HG02610 (cell line): ENCODE data around the gene RAB34.
"Not testable (repeated sequence)": the region's sequence is repeated elsewhere in the genome, so short reads cannot be mapped to it uniquely, and the experiment has no call there.

Experiments
- ATAC-seq: cut with Tn5 transposase; IDR thresholded peaks from one replicate; pipeline ENCODE4 v1.9.1; 2021; ENCODE audit warnings: mild to moderate bottlenecking, moderate library complexity; ENCODE audit not compliant: unreplicated experiment

RAB34 gene

DNA sequence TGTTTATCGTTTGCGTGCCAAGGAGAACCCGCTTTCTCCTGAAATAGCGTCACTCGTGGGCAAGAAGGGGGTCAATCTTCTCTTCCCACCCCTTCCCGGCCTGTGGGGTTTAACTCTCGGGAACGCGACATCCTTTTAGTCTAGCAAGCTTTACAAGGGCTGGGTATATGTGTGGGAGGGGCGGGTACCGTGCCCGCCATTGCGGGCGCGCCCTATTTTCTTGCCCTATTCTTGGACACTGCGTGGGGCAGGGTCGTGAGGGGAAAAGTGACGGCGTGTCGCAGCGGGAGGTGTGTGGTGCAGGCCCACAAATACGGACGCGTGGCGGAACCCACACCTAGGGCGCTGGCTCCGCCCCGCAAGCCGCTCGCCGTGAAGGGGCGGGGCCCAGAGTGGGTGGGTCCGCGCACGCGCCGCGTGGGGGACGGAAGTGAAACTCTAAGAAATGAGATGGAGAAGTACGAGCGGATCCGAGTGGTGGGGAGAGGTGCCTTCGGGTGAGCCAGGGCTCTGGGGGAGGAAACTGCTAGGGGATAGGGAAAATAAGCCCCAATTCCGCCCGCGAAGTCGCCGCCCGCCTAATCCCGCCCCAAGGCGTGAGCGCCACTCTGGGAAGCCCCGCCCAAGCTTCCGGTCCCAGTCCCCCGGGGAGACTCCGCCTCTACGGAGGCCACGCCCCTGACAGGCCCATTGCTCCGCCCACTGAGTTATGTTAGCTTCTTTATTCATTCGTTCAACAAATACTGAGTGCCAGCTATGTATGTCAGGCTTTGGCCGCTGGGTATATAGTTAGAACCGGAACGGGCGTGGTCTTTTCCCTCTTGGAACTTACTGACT, 10.9 kb upstream of the RAB34 start, which contains the start of gene NEK8:
TSS of gene NEK8 (plus strand) at position 425 of the 837 bp plus-strand sequence. CDS start at position 451, 26 bp downstream.
- ATAC-seq = peak; percentile 25

DNA sequence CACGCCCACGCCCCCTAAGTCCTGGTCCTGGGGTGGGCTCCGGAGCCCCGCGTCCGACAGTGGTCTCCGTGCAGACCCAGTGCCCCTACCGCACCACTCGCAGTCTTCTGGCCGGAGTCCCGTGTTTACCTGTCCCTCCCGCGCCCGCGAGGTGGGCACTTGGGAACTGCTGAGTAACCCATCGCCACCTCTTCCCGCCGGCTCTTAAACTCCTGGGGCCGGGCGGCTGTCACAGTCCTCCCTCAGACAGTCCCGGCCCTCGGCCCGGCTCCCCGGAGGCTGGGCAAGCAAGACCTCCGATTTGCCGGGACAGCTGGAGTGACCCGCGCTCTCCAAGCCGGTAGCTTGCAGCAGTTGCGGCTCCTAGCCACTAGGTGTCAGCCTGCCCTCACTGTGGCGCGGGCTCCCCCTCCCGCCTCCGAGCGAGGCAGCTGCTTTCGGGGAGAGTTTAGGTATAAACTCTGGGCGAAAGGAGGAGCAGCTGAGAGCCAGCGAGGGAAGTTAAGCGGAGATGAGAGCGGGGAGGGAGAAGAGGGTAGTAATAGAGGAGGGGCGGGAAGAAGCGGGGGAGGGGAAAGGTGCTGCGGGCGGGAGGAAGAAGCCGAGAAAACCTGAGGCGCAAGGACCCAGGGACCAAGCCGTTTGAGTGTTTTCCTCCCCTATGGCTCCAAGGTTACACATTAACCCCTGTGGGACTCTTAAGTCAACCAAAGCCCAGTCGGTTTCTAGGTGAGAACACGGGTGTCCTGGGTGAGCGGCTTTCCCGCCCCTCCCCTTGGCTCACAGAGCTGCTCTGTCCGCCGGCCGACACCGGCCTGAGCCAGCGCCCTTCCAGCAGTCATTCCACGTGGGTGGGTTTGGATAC, 9.2 kb upstream of the RAB34 start:
- ATAC-seq = peak; percentile 29

DNA sequence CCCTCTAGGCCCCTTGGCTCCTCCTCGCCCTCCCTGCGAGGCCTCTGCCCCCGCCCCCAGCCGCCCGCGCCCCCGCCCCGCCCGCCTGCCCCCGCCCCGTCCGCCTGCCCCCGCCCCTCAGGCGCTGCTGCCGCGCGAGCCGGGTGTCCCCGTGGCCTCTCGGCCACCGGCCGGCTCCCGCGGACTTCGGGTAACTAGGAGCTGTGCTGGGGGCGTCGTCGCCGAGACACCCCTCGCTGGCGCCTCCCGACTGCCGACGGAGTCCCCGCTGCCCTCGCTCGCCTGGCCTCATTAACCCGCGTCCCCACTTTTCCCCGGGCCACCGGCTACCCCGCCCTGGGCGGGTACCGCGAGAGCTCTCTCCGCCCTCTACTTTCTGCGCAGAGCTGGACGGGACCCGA, 8.6 kb upstream of the RAB34 start, which contains the start of gene TLCD1:
TSS of gene TLCD1 (minus strand) at position 8 of the 401 bp plus-strand sequence. CDS start 136 bp downstream, outside the sequence.
- ATAC-seq = no peak

DNA sequence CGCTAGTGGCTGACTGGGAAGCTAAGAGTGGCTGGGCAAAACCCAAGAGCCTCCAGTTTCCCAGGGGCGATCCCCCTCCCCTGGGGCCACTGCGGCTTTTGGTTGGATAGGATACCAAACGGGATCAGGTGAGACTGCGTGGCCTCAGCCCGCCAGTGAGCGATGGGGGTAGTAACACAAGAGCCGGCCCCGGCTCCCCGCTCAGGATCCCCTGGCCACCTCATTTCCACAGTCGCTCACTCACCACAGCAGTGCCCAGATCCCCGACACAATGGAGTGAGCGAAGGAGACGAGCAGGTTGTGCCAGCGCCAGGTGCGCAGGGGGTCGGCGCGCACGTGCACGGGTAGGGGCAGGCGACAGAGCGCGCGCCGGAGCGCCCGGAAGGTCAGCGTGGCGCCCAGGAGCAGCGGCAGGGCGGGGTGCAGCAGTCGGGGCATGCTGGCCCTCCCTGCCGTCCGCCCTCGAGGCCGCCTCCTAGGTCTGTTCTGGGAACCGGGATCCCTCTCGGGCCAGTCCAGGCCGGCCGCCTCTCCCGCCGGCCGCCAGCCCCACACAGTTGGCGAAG, 8.1 kb upstream of the RAB34 start:
- ATAC-seq = no peak

DNA sequence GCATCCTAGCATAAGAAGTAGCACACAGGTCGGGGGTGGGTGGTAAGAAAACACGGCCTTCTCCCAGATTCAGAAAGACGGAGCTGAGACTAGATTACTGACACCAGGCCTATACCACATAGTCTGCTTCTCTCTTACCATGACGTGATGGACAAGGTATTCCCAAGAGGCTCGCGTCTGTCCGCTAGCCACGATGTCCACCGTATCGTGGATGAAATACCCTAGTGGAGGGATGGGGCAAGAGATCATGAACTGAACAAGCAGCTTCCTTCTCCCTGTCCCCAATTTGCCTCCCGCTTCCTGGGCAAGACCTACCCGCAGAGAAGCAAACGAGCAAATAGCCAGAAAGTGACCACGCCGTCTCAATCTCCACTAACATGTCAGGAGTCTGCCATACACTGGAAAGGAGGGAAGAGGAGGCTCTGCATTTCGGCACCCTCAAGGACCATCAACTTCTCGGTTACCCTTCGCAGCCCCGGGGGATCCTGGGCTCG, 7.5 kb upstream of the RAB34 start:
- no peak for ATAC-seq

DNA sequence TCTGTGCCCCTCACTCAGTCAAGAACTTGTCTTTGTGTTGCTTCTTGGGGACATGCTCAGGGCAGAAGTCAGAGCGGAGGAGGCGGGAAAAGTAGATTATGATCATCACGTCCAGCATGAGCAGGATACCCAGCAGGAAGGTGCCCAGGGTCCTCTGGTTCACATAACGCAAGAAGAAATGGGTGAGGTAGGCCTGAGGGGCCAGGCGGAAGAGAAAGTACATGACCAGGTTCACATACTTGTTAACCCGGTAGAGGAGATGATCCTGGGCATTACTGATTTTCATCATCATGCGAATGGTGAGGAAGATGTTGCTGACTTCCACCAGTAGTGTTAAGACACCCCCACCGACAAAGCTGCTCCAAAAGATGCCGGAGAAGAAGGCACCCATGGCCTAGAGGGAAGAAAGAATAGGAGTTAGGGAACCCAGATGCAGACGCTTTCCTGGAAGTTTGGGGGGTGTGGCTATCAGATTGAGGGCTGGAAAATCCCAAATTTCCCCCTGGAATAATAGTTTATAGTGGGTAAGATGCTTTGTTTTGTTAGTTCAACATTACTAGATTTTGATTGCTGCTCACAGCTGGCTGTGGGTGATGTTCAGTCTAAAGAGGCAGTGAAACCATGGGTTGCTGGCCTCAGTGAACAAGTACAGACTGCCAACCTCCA, 7.0 kb upstream of the RAB34 start:
- no peak for ATAC-seq

- not testable (repeated sequence) for ATAC-seq
Observed at GRCh38 chr17:28723836-28724499, 6.3 kb upstream of the RAB34 start.

DNA sequence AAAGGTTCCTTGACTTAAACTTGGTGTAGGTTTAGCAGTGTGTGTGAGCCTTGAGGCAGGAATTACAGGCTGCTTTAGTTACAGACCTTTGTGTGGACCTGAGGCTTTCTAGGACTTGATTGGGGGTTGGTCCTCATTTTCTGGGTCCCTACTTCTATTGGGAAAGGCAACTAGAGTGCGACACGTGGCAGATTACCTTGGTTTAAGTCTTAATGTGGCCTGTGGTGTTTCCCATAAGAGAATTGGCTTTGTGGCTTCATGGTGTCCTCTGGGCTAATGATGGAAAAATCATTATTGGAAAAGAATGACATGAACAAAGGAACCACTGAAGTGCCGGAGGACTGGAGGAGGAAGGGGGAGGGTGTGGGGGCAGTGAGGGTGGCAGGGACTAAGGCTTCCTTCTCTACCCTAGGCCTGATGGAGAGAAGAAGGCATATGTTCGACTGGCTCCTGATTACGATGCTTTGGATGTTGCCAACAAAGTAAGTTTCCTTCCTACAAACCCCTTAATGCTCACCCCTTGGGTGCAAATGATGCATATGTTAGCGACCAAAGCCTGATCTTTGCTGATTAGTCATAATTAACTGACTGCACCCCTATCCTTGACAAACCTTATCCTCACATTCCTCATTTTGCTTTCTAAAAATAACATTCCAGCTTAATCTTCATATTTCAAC, 5.6 kb upstream of the RAB34 start:
- ATAC-seq = no peak

DNA sequence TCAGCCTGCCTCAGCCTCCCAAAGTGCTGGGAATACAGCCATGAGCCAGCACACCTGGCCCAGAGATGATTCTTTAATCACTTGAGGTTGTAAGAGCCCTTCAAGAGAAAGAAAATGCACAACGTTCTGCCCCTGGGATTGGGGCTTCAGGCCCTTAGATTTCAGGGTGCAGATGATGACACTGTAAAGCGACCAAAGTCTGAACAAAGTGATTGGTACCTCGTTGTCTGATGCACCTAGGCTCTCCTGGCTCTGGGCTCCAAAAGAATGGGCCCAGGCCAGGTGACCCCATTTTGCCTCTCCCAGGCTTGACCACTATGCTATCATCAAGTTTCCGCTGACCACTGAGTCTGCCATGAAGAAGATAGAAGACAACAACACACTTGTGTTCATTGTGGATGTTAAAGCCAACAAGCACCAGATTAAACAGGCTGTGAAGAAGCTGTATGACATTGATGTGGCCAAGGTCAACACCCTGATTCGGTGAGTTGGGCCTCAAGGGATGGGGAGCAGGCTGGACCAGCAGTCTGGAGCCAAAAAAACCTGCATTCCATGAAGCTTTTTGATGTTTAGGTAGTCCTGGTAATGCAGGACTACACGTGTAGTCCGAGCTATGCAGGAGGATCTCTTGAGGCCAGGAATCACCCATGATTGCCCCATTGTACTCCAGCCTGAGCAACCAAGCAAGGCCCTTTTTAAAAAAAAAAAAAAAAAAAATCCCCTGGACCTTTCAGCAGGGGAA, 4.9 kb upstream of the RAB34 start:
- ATAC-seq = no peak

GRCh38 chr17:28720997-28721329, 3.3 kb upstream of the RAB34 start:
- ATAC-seq = not testable (repeated sequence)

- ATAC-seq = no peak
Observed at GRCh38 chr17:28720247-28720996, 2.8 kb upstream of the RAB34 start.

- no peak for ATAC-seq
Observed at GRCh38 chr17:28719021-28719433, 1.4 kb upstream of the RAB34 start.

DNA sequence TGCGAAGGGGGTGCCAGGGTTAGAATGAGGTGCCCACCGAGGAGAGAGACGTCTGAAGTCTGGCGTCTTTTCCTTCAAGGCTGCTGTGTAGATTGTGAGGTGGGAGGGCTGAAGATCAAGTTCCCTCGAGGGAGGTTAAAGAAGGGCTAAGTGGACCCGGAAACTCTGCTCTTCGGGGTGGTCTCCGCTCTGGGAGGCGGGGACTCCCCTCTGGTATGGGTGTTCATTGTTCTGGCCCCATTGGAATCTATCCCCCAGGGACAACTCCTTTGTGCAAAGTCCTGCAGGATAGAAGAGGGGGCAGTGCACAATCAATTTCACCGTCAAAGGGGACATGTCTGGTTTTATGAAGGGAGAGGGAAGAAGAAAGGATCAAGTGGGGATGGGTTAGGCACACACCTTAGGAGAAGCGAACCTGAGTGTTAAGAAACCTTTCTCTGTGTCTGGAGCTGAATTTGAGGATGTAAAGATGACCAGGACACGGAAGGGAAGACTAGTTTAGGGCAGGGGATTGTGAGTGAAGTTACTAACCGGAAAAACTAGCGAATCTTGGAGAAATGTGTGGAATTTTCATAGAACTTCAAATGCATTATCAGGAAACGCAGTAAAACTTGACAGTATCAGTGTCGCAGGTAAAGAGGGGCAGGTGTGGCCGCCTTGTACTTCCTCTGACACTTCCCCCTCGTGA, 809 bp upstream of the RAB34 start:
- ATAC-seq = no peak

GRCh38 chr17:28716740-28717577, 709 bp downstream of the RAB34 start:
- ATAC-seq = no peak

GRCh38 chr17:28715217-28715616, 2.5 kb downstream of the RAB34 start:
- no peak for ATAC-seq

DNA sequence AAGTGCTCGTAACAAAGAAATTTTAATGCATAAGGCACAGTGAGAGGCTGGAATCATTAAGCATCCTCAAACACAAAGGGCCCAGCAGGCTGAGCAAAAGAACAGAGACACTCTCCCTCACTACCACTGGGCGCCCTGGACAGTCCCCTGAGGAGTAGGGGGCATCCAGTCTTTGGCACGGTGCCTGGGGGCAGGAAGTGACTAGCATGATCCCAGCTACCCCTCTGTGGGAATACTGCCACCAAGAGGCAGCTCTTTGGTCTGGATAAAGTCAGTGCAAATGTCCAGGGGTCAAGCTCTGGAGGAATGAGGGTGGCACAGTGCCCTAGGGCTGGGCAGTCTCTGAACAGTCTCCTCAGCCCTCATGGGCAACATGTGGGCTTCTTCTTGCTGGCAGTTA, 3.4 kb downstream of the RAB34 start:
- no peak for ATAC-seq
